ENCODE results near the gene TOX3. TPM values are rescaled to one million over a fixed set of nuclear protein-coding genes. Genes with fewer than 3 reads are reported as not detected.

The TOX3 gene
- total RNA-seq, 1 experiment from 2014 or later, result 20.2 TPM

DNA sequence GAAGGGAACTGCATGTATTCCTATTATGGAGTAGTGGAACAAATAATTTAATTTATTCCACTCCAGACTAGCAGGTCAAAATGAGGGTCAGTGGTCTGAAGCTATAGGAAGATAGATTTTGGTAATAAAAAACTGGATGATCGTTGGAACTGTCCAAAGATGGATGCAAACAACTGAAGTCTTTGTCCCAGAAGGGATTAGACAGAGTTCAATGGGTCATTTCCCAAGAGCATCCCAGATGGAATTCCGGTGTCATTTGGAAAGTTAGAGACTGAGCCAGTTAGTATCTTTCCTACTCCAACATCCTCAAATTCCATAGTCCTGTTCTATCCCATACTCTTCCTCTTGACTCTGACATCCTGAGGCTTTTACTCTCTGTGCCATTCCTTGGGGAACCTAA is 22.8 kb upstream of the TOX3 start:
- no peak overlapping the region for H2BK120ac ChIP-seq (ENCODE audit: low read depth, low read length, poor library complexity, severe bottlenecking)
- H2BK20ac ChIP-seq (ENCODE audit: low read depth, low read length, poor library complexity, severe bottlenecking), result no peak overlapping the region
- no peak for DNase-seq
- H4K91ac ChIP-seq (ENCODE audit: insufficient read length, low read depth, low read length), result no peak overlapping the region
- H3K14ac ChIP-seq (ENCODE audit: insufficient read depth, low read length), result no peak overlapping the region
- H3K56ac ChIP-seq (ENCODE audit: insufficient read length, low read depth, low read length), result no peak overlapping the region
- H3K9ac ChIP-seq (ENCODE audit: extremely low read depth, insufficient read length, low read length), result no peak overlapping the region
- H3K4ac ChIP-seq (ENCODE audit: low read depth, low read length), result no peak overlapping the region
- no peaks in the 10 kb centered on the region for H4K20me1 ChIP-seq (ENCODE audit: control insufficient read depth, insufficient read depth, insufficient read length)
- no peak overlapping the region for H3K23ac ChIP-seq (ENCODE audit: insufficient read length, low read depth, low read length)
- no peaks in the 10 kb centered on the region for H3K9me3 ChIP-seq (ENCODE audit: control insufficient read depth, low read depth, low read length)
- H2AFZ ChIP-seq (ENCODE audit: low read length), result no peak overlapping the region
- Mint-ChIP-seq H3K4me1 (peaks cover 12 to 16% of the 10 kb centered on the region in 2 experiments), H3K27ac (no peak overlapping the region), H3K9me3 (peaks cover 7 to 8% of the 10 kb centered on the region in 2 experiments; a peak in 2 of 5 replicates), H3K27me3 (ENCODE audit: low read depth) (no peaks in the 10 kb centered on the region), H3K4me3 (no peak overlapping the region), H3K36me3 (ENCODE audit: insufficient read depth in 1 of 3, low read depth in 3 of 3) (peaks cover 0 to 5% (median 5%) of the 10 kb centered on the region in 3 experiments; a peak in 2 of 7 replicates)
- H3T11ph ChIP-seq (ENCODE audit: low read length), result no peak overlapping the region
- H3K79me1 ChIP-seq (ENCODE audit: insufficient read depth, low read depth, low read length, poor library complexity, severe bottlenecking), result no peaks in the 10 kb centered on the region
- no peak overlapping the region for H4K8ac ChIP-seq (replicated peaks; ENCODE audit: insufficient read length, low read depth, low read length)
- no peaks in the 10 kb centered on the region for H3K23me2 ChIP-seq (ENCODE audit: insufficient read length, low read depth, low read length, poor library complexity, severe bottlenecking)
- no peak overlapping the region for H3K4me2 ChIP-seq (ENCODE audit: insufficient read depth, insufficient read length, low read length)
- TF ChIP-seq, protein P1, sequence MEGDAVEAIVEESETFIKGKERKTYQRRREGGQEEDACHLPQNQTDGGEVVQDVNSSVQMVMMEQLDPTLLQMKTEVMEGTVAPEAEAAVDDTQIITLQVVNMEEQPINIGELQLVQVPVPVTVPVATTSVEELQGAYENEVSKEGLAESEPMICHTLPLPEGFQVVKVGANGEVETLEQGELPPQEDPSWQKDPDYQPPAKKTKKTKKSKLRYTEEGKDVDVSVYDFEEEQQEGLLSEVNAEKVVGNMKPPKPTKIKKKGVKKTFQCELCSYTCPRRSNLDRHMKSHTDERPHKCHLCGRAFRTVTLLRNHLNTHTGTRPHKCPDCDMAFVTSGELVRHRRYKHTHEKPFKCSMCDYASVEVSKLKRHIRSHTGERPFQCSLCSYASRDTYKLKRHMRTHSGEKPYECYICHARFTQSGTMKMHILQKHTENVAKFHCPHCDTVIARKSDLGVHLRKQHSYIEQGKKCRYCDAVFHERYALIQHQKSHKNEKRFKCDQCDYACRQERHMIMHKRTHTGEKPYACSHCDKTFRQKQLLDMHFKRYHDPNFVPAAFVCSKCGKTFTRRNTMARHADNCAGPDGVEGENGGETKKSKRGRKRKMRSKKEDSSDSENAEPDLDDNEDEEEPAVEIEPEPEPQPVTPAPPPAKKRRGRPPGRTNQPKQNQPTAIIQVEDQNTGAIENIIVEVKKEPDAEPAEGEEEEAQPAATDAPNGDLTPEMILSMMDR (conservative IDR thresholded peaks at IDR 0.05), result no peak
- no peaks in the 10 kb centered on the region for H3K4me1 ChIP-seq (ENCODE audit: insufficient read depth, low read length)
- no peak overlapping the region for H2BK5ac ChIP-seq (ENCODE audit: insufficient read length, low read length)
- no CpG with 5 or more reads among the region's 2 CpGs for WGBS (ENCODE audit: extremely low coverage, insufficient read length, low lambda C conversion rate)
- no peak overlapping the region for H3K18ac ChIP-seq (ENCODE audit: insufficient read length, low read depth, low read length)
- no peak overlapping the region for H3K27ac ChIP-seq (ENCODE audit: insufficient read length, low read depth, low read length)
- H3K27me3 ChIP-seq (ENCODE audit: insufficient read depth, low read length), result no peaks in the 10 kb centered on the region
- no peaks in the 10 kb centered on the region for H3K79me2 ChIP-seq (ENCODE audit: insufficient read depth, low read length)
- H4K5ac ChIP-seq (ENCODE audit: insufficient read length, low read depth, low read length), result no peak overlapping the region
- no peak overlapping the region for H2AK5ac ChIP-seq (ENCODE audit: insufficient read length, low read length)
- no peak overlapping the region for H2BK15ac ChIP-seq (ENCODE audit: low read depth, low read length)
- H2BK12ac ChIP-seq (ENCODE audit: insufficient read length, low read depth, low read length), result no peak overlapping the region

All from H9 (cell line).